GM18499 (cell line): ENCODE data around the gene IL18RAP.

Source experiments
- ATAC-seq: cut with Tn5 transposase; IDR thresholded peaks from one replicate; pipeline ENCODE4 v1.9.1; 2021; ENCODE audit warnings: moderate number of reproducible peaks; ENCODE audit not compliant: insufficient read depth, unreplicated experiment

IL18RAP gene

DNA sequence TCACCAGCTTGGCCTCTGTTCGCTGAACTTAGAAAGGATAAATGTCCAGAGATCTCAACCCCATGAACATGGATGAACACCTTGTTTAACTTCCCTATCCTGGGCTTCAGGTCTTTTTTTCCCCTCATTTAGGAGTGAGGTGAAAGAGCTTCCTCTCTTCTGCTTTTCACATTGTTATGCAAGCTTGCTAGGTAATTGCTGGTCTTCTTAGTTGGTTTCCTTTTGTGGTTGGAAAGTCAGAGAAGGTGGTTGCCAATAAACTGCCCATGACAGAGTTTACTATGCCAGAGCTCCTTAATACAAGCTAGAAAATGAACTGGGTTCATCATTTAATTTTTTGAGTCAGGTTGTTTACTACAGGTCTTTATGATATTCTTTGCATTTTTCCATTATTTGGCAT, 66.7 kb downstream of the IL18RAP start:
- ATAC-seq: no peak

DNA sequence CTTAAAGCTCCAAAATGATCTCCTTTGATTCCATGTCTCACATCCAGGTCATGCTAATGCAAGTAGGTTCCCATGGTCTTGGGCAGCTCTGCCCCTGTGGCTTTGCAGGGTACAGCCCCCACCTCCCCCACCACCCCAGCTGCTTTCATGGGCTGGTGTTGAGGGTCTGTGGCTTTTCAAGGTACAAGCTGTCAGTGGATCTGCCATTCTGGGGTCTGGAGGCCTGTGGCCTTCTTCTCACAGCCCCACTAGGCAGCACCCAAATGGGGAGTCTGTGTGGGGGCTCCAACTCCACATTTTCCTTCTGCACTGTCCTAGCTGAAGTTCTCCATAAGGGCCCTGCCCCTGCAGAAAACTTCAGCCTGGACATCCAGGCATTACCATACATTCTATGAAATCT, 69.0 kb downstream of the IL18RAP start:
- ATAC-seq: no peak

DNA sequence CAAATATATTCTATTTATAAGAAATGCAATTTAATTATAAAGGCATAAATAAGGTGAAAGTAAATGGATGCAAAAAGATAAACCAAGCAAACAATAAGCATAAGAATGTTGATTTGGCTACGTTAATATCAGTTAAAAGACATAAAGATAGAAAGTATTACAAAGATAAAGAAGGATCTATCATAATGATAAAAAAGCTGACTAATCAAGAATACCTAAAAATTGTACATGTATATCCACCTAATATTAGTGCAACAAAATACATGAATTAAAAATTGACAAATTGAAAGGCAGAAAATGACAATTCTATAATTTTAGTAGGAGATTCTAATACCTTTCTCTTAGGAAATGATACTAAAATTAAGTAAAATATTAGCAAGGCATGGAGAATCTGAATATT, 71.6 kb downstream of the IL18RAP start:
- no peak for ATAC-seq

DNA sequence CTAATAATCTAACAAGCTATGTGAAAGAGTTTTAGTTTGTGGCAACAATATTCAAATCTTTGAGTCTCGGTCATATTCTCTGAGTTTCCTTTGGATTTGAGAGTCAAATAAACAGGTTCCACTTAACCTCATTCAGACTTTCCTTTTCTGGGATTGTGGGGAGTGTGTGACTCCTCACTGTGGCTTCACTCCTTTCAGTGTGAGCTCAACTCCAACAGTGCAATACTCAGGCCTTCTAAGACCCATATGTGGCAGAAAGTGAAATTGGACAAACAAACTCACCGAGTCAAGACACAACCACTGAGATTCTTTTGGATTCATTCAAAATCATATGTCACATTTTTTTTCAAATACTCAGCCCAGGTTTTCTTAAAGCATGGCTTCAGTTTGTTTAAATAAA, 75.5 kb downstream of the IL18RAP start:
- ATAC-seq: no peak

DNA sequence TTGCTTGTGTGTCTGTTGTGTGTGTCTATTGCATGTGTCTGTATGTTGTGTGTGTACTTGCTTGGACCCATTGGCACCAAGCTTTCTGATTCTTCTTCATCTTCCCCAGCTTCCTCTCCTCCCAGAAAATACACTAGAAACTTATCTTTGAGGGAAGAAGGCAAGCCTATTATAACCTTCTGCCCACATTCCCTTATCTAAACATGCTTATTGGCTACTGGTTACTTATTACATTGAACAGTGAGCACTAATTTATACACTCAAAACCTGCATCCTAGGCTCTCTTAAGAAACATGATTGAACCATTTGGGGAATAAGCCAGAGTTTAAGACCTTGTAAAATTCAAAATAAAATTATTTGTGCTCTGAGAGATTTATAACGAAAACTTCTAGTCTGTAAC, 76.6 kb downstream of the IL18RAP start:
- no peak for ATAC-seq
